GM12878 (cell line): ENCODE measurements around the gene ZNF134. TPM values are rescaled to one million over a fixed set of nuclear protein-coding genes. Genes with fewer than 3 reads are reported as not detected.

Experiments used
- ATF3 ChIP-seq: IDR thresholded peaks from 2 replicates; pipeline ENCODE4 v1.6.1; 2011; ENCODE audit warnings: low read depth, mild to moderate bottlenecking, low read length, moderate library complexity, borderline replicate concordance; ENCODE audit errors: extremely low read depth
- BCLAF1 ChIP-seq: fragments of 450-650 bp; IDR thresholded peaks from 2 replicates; pipeline ENCODE4 v1.6.1; 2017; ENCODE audit warnings: antibody characterized with exemption, mild to moderate bottlenecking, moderate library complexity
- BHLHE40 ChIP-seq, 2 experiments: fragments of 450-650 bp in 1 of 2; IDR thresholded peaks; 2 replicates each; pipeline ENCODE4 v1.6.1; 2011 to 2017; ENCODE audit warnings: low read depth in 2 of 2, borderline replicate concordance in 1 of 2, improper control_type of control experiment in 1 of 2, low read length in 1 of 2, mild to moderate bottlenecking in 1 of 2
- BRCA1 ChIP-seq: IDR thresholded peaks from 2 replicates; pipeline ENCODE4 v1.6.1; 2011; ENCODE audit warnings: low read depth, low read length, improper control_type of control experiment
- CBFB ChIP-seq: IDR thresholded peaks from 2 replicates; pipeline ENCODE4 v1.6.1; 2016; ENCODE audit warnings: antibody characterized with exemption, low read depth
- CBX5 ChIP-seq: sonication (generic); IDR thresholded peaks from 2 replicates; pipeline ENCODE4 v1.6.1; 2016; ENCODE audit warnings: low read depth, moderate library complexity, mild to moderate bottlenecking, inconsistent platforms
- CHD2 ChIP-seq: IDR thresholded peaks from 2 replicates; pipeline ENCODE4 v1.6.1; 2011; ENCODE audit warnings: low read depth, low read length, improper control_type of control experiment, borderline replicate concordance
- ELK1 ChIP-seq: IDR thresholded peaks from 2 replicates; pipeline ENCODE4 v1.6.1; 2012; ENCODE audit warnings: low read depth, low read length, improper control_type of control experiment
- EZH2 ChIP-seq: IDR thresholded peaks from 2 replicates; pipeline ENCODE4 v1.6.1; 2012; ENCODE audit warnings: low read depth, mild to moderate bottlenecking, control low read depth, inconsistent platforms, low read length, borderline replicate concordance; ENCODE audit not compliant: control insufficient read depth
- FOXK2 ChIP-seq: fragments of 450-650 bp; IDR thresholded peaks from 2 replicates; pipeline ENCODE4 v1.6.1; 2017; ENCODE audit warnings: mild to moderate bottlenecking, moderate library complexity
- GABPA ChIP-seq: IDR thresholded peaks from 2 replicates; pipeline ENCODE4 v1.6.1; 2014; ENCODE audit warnings: antibody characterized with exemption, low read depth, mild to moderate bottlenecking, inconsistent platforms
- IKZF2 ChIP-seq, 2 experiments: fragments of 450-650 bp; IDR thresholded peaks; 2 replicates each; pipeline ENCODE4 v1.6.1; 2017; ENCODE audit warnings: mild to moderate bottlenecking in 2 of 2, moderate library complexity in 2 of 2
- IRF5 ChIP-seq: fragments of 450-650 bp; IDR thresholded peaks from 2 replicates; pipeline ENCODE4 v1.6.1; 2017; ENCODE audit warnings: borderline replicate concordance
- KDM1A ChIP-seq: fragments of 200-600 bp; sonication (generic); IDR thresholded peaks from 2 replicates; pipeline ENCODE4 v1.6.1; 2016; ENCODE audit warnings: borderline replicate concordance
- KLF5 ChIP-seq: fragments of 450-650 bp; IDR thresholded peaks from 2 replicates; pipeline ENCODE4 v1.6.1; 2014; ENCODE audit warnings: mild to moderate bottlenecking; ENCODE audit not compliant: partially characterized antibody
- MTA2 ChIP-seq: fragments of 450-650 bp; IDR thresholded peaks from 2 replicates; pipeline ENCODE4 v1.6.1; 2016; ENCODE audit warnings: low read depth, mild to moderate bottlenecking, moderate library complexity
- NRF1 ChIP-seq: conservative IDR thresholded peaks from 2 replicates; pipeline ENCODE4 v1.6.1; 2011; ENCODE audit warnings: mild to moderate bottlenecking, low read depth, low read length, improper control_type of control experiment
- PAX8 ChIP-seq: fragments of 450-650 bp; IDR thresholded peaks from 2 replicates; pipeline ENCODE4 v1.6.1; 2017; ENCODE audit warnings: mild to moderate bottlenecking, moderate library complexity
- POLR2AphosphoS5 ChIP-seq: IDR thresholded peaks from 2 replicates; pipeline ENCODE4 v1.6.1; 2011; ENCODE audit warnings: mild to moderate bottlenecking, low read length, inconsistent platforms
- POU2F2 ChIP-seq: IDR thresholded peaks from 3 replicates; pipeline ENCODE4 v1.6.1; 2011; ENCODE audit warnings: low read depth, mild to moderate bottlenecking, low read length, borderline replicate concordance
- RAD51 ChIP-seq: fragments of 450-650 bp; IDR thresholded peaks from 2 replicates; pipeline ENCODE4 v1.6.1; 2016; ENCODE audit warnings: moderate library complexity, mild to moderate bottlenecking, inconsistent platforms
- RUNX3 ChIP-seq: IDR thresholded peaks from 2 replicates; pipeline ENCODE4 v1.6.1; 2012; ENCODE audit warnings: low read length, inconsistent platforms
- SMAD1 ChIP-seq: fragments of 450-650 bp; IDR thresholded peaks from 2 replicates; pipeline ENCODE4 v1.6.1; 2018; ENCODE audit warnings: mild to moderate bottlenecking, low read depth; ENCODE audit not compliant: partially characterized antibody
- SMAD5 ChIP-seq: IDR thresholded peaks from 2 replicates; pipeline ENCODE4 v1.6.1; 2016; ENCODE audit warnings: antibody characterized with exemption, low read depth
- STAT1 ChIP-seq: fragments of 450-650 bp; conservative IDR thresholded peaks from 2 replicates; pipeline ENCODE4 v1.6.1; 2014; ENCODE audit warnings: antibody characterized with exemption, mild to moderate bottlenecking
- TCF12 ChIP-seq: IDR thresholded peaks from 2 replicates; pipeline ENCODE4 v1.6.1; 2011; ENCODE audit warnings: low read depth, mild to moderate bottlenecking, low read length
- ZNF217 ChIP-seq: fragments of 450-650 bp; IDR thresholded peaks from 2 replicates; pipeline ENCODE4 v1.6.1; 2017; ENCODE audit warnings: antibody characterized with exemption, mild to moderate bottlenecking
- ZSCAN29 ChIP-seq: fragments of 450-650 bp; IDR thresholded peaks from 2 replicates; pipeline ENCODE4 v1.6.1; 2017; ENCODE audit warnings: mild to moderate bottlenecking, moderate library complexity
- polyA plus RNA-seq, 11 experiments: library from polyadenylated mRNA; depleted of rRNA in 4 of 11; unstranded in 6 of 11; stranded (reverse) in 5 of 11; fragments of >200 nt; fragmentation: Nextera tagmentation in 4 of 11; fragmentation: Illumina TruSeq in 1 of 11; extraction: Ambion mirVana in 4 of 11; extraction: Trizol in 1 of 11; gene quantifications; 1 replicate in 1 of 11; 2 replicates in 10 of 11; pipeline versions ENCODE4 v1.2.1 to v1.2.3, GENCODE V29; 2011 to 2016; ENCODE audit warnings: inconsistent platforms in 2 of 11, missing spikeins in 2 of 11, low read depth in 1 of 11
- total RNA-seq, 4 experiments: library from RNA; depleted of rRNA in 3 of 4; stranded (reverse); fragments of >200 nt in 3 of 4; fragmentation: Illumina TruSeq in 1 of 4; extraction: Trizol in 1 of 4; gene quantifications; 2 replicates each; pipeline versions ENCODE4 v1.2.1 to v1.2.3, GENCODE V29; 2013 to 2021

The ZNF134 gene
- total and polyA plus RNA-seq, 10 of the 15 experiments (the other 5 are each of a cell fraction or from before 2014, with no cell fraction given) = 1.6 to 17.6 (median 9.7) TPM

- TF ChIP-seq ZSCAN29 (no peak), ELK1 (peak; percentile 46; the same call in 1 of the 2 replicates), POU2F2 (0 out of 3 replicates have a peak, but pooled peaks have one; percentile 46), TCF12 (no peak), CBX5 (no peak), FOXK2 (no peak), POLR2AphosphoS5 (peak; percentile 82), ATF3 (no peak), ZNF217 (no peak), PAX8 (no peak), SMAD5 (no peak), CHD2 (peak; percentile 80; the same call in 1 of the 2 replicates), MTA2 (no peak), BCLAF1 (no peak), GABPA (peak; percentile 97), EZH2 (no peak), STAT1 (peak; percentile 90; the same call in 1 of the 2 replicates), RUNX3 (0 out of 2 replicates have a peak, but pooled peaks have one; percentile 32), SMAD1 (peak; percentile 98), KLF5 (no peak), BRCA1 (no peak), RAD51 (no peak), BHLHE40 (IDR thresholded peaks at IDR 0.05; ENCODE audit: borderline replicate concordance in 1 of 2, low read depth in 2 of 2, low read length in 1 of 2) (peak in 1 of 2 experiments; percentile 18; a peak in 1 of 4 replicates), IKZF2 (IDR thresholded peaks at IDR 0.05) (no peak), NRF1 (no peak), KDM1A (no peak), CBFB (peak; percentile 29; the same call in 1 of the 2 replicates), IRF5 (no peak)
These were observed 14.2 kb upstream of the ZNF134 start, which contains the start of gene ZNF530 (continued) for GRCh38 chr19:57599761-57600383.
